Measurements from ENCODE around the gene GADL1. TPM values are rescaled to one million over a fixed set of nuclear protein-coding genes. Genes with fewer than 3 reads are reported as not detected.

Gene GADL1
- total RNA-seq, 1 experiment from 2014 or later = not detected

GRCh38 chr3:30698549-30698948 lies 195.9 kb downstream of the GADL1 start:
- no peak for DNase-seq (ENCODE audit: low read depth, low spot score)
- RAD21 ChIA-PET (ENCODE audit: low non-redundant PET in 1 of 2, low total read pairs in 2 of 2, uncharacterized antibody in 2 of 2, unreplicated experiment in 2 of 2) = no interaction called here
- BruUV-seq (replicated peaks) = no TSS peak

More at GRCh38 chr3:30698549-30698948, 195.9 kb downstream of the GADL1 start:
- Histone ChIP-seq H3K36me3 (ENCODE audit: control insufficient read depth in 1 of 2, insufficient read depth in 2 of 2, low read length in 2 of 2) (peaks cover 14 to 23% of the 10 kb centered on the region in 2 experiments), H3K9me3 (ENCODE audit: control insufficient read depth in 1 of 2, insufficient read depth in 1 of 2, low read depth in 1 of 2, low read length in 2 of 2) (no peaks in the 10 kb centered on the region), H3K4me3 (replicated peaks in 1 of 2; ENCODE audit: low read depth in 1 of 2, low read length in 2 of 2) (no peak overlapping the region), H3K79me2 (ENCODE audit: insufficient read depth, low read length) (peaks cover 10% of the 10 kb centered on the region; the same call in 1 of the 2 replicates), H2AFZ (ENCODE audit: low read depth, low read length, poor library complexity, severe bottlenecking) (no peak overlapping the region), H3K4me1 (ENCODE audit: control insufficient read depth in 1 of 2, insufficient read depth in 2 of 2, low read length in 2 of 2) (no peaks in the 10 kb centered on the region; a peak in 1 of 4 replicates), H3K27me3 (ENCODE audit: insufficient read depth, low read length) (no peaks in the 10 kb centered on the region), H3K9me2 (ENCODE audit: insufficient read depth) (no peaks in the 10 kb centered on the region), H3K27ac (ENCODE audit: low read depth, low read length) (no peak overlapping the region), H4K20me1 (ENCODE audit: insufficient read depth) (no peaks in the 10 kb centered on the region; the same call in 1 of the 2 replicates), H3K4me2 (ENCODE audit: low read length) (no peak overlapping the region), H3K9ac (ENCODE audit: low read length) (no peak overlapping the region)
- intact Hi-C loops (cut with micrococcal nuclease) = no loop called here
- POLR2A ChIA-PET = no interaction called here
- CTCF ChIA-PET = no interaction called here
- no peak for ATAC-seq
- TF ChIP-seq ZNF274 (IDR thresholded peaks at IDR 0.05; ENCODE audit: low read depth, low read length) (no peak), SIN3A (IDR thresholded peaks at IDR 0.05; ENCODE audit: low read depth) (no peak), EZH2 (IDR thresholded peaks at IDR 0.05) (no peak), REST (IDR thresholded peaks at IDR 0.05; ENCODE audit: low read depth) (no peak), POLR2AphosphoS5 (IDR thresholded peaks at IDR 0.05; ENCODE audit: low read depth, low read length) (no peak), ZFX (IDR thresholded peaks at IDR 0.05) (no peak), ZBTB33 (IDR thresholded peaks at IDR 0.05; ENCODE audit: extremely low read depth, insufficient replicate concordance, low read length) (no peak), ATF3 (IDR thresholded peaks at IDR 0.05) (no peak), CTCF (IDR thresholded peaks at IDR 0.05 in 2 of 3, conservative IDR thresholded peaks at IDR 0.05 in 1 of 3; ENCODE audit: borderline replicate concordance in 1 of 3, insufficient read depth in 1 of 3, low read depth in 2 of 3, low read length in 2 of 3) (no peak), YY1 (IDR thresholded peaks at IDR 0.05; ENCODE audit: extremely low read depth, insufficient replicate concordance, low read depth, low read length) (no peak), ELF1 (IDR thresholded peaks at IDR 0.05; ENCODE audit: borderline replicate concordance, low read depth) (no peak), MAX (IDR thresholded peaks at IDR 0.05) (no peak), TCF7L2 (IDR thresholded peaks at IDR 0.05; ENCODE audit: borderline replicate concordance, extremely low read depth, insufficient read depth, insufficient read length) (no peak), RAD21 (IDR thresholded peaks at IDR 0.05; ENCODE audit: low read depth) (no peak), JUND (IDR thresholded peaks at IDR 0.05) (no peak), SRF (IDR thresholded peaks at IDR 0.05; ENCODE audit: low read depth) (no peak), POLR2A (IDR thresholded peaks at IDR 0.05; ENCODE audit: borderline replicate concordance, extremely low read depth, insufficient read depth, insufficient read length) (no peak), EZH2phosphoT487 (IDR thresholded peaks at IDR 0.05; ENCODE audit: borderline replicate concordance) (no peak), FOSL1 (IDR thresholded peaks at IDR 0.05; ENCODE audit: low read depth) (no peak)
